Activated CD4-positive, alpha-beta T cell treated with anti-CD3 and anti-CD28 coated beads, Interleukin-2, Interleukin-6, amounts not matched to agents 100 ng/mL and 50 ng/mL, durations not matched to agents 16 hours and 8 hours (primary cell): ENCODE results near the gene PLA2G4A.
"Not testable (repeated sequence)": the region's sequence is repeated elsewhere in the genome, so short reads cannot be mapped to it uniquely, and the experiment has no call there.

ENCODE experiments used
- DNase-seq: peaks from one replicate; pipeline ENCODE4 v3.0.0-alpha.2; 2020

The PLA2G4A gene

GRCh38 chr1:186878356-186878755 lies 49.6 kb downstream of the PLA2G4A start:
- DNase-seq: no peak

GRCh38 chr1:186880982-186881381 lies 52.2 kb downstream of the PLA2G4A start:
- no peak for DNase-seq

- no peak for DNase-seq
These were observed 53.8 kb downstream of the PLA2G4A start for GRCh38 chr1:186882372-186883134.

GRCh38 chr1:186884251-186884650 lies 55.5 kb downstream of the PLA2G4A start:
- DNase-seq: no peak

GRCh38 chr1:186887203-186887602 lies 58.5 kb downstream of the PLA2G4A start:
- DNase-seq: no peak

- DNase-seq: no peak
These were observed 59.6 kb downstream of the PLA2G4A start for GRCh38 chr1:186888367-186888766.

GRCh38 chr1:186892936-186893335 lies 64.2 kb downstream of the PLA2G4A start:
- DNase-seq: no peak

GRCh38 chr1:186894415-186894814 lies 65.7 kb downstream of the PLA2G4A start:
- DNase-seq: no peak

DNA sequence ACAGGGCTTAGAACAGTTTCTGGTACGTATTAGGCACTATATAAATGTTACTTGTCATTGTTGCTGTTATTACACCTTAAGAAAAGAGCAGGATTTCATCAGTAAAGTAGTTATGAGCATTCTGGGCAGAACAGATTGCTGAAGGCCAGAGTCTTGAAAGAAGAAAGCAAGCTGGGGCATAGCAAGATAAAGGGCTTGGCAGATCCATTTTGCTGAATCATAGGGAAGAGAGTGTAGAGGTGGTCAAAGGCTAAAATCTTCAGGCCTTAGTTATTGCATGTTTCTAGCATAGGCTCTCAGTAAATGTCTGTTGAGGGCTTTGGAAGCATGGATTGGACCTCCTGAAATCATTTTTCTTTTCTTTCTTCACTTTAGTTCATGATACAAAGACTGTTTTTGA lies 67.5 kb downstream of the PLA2G4A start:
- no peak for DNase-seq

GRCh38 chr1:186897008-186897407 lies 68.3 kb downstream of the PLA2G4A start:
- DNase-seq: no peak

GRCh38 chr1:186899577-186899976 lies 70.8 kb downstream of the PLA2G4A start:
- DNase-seq: peak; percentile 2

DNA sequence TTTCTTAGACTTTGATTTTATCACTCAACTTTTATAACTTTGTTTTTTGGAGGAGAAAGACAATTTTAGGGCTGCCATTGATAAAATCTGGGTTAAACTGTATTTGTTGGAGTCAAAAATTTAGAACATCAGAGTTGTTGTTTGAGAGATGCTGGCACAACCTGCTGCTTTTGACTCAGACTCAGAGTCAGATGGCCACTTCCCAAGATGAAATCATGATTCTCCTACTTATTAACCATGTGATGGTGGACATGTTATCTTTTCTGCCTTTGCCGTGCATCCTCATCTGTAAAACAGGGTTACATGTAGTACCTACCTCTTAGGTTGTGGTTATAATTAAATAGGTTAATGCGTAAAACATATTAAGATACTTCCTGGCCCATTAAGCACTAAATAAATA lies 71.2 kb downstream of the PLA2G4A start:
- no peak for DNase-seq

DNA sequence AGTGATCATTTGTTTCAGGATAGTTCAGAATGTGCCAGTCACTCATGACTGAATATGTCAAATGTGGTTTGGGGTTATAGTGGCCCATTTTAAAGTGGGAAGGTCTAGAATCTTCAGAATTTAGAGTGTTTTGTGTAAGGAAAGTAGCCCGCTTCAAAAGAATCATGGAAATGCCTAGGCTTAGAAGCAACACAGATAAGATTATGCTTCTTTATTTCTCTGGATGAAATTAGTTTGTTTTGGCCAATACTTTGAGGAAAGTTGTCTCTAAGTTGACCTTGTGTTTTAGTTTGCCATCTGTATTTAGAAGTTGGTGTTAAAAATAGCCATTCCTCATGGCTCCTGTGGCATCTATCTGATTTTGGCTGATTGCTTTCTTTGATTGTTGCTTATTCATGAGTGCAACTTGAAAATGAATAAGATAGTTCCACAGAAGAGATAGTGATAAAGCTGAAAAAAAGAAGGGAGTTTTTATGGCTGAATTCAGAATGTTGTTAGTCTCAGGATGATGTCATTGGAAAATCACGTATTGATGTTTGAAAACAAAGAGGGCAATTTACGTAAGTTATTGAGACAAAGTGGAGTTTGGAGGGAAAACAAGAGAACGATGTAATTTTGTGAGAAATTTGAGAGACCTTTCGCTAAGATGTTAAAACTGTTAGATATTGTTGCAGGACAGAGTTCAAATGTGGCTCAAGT lies 71.9 kb downstream of the PLA2G4A start:
- DNase-seq: no peak

DNA sequence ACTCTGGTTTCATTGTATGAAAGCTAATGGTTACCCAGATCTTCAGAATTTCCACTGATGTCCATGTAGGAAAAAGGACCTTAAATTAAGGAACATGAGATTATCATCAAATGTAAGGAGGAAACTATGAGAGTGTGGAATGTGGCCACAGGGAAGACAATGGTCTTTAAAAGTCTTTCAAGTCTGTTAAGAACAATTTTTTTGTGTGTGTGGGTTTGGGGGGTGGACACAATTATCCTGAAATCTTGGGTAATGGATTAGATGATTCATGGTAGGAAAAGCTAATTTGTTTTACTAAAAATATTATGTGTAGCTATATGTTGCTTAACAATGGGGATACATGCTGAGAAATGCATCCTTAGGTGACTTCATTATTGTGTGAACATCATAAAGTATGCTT lies 72.9 kb downstream of the PLA2G4A start:
- DNase-seq: no peak

GRCh38 chr1:186903374-186904136 lies 74.8 kb downstream of the PLA2G4A start:
- DNase-seq: no peak

- DNase-seq: no peak
These were observed 75.6 kb downstream of the PLA2G4A start for GRCh38 chr1:186904361-186904760.

- no peak for DNase-seq
These were observed 76.8 kb downstream of the PLA2G4A start for GRCh38 chr1:186905561-186905960.

DNA sequence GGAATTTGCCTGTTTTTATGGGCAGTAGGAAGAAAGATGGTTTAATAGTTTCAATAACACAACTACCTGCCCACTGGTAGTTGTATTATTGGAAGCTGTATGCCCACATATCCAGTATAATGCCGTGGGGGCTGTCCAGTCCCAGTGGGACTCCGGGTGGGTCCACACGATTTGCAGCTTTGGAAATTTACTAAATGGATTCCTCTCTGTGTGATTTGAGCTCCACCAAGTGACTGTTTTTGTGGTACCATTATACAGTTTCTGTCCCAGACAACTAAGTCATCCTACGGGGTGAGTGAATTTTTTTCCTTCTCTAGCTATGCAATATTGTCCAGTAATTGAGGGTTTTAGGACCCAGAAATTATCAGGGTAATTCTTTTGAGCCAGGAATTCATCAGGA lies 86.8 kb downstream of the PLA2G4A start:
- no peak for DNase-seq

DNA sequence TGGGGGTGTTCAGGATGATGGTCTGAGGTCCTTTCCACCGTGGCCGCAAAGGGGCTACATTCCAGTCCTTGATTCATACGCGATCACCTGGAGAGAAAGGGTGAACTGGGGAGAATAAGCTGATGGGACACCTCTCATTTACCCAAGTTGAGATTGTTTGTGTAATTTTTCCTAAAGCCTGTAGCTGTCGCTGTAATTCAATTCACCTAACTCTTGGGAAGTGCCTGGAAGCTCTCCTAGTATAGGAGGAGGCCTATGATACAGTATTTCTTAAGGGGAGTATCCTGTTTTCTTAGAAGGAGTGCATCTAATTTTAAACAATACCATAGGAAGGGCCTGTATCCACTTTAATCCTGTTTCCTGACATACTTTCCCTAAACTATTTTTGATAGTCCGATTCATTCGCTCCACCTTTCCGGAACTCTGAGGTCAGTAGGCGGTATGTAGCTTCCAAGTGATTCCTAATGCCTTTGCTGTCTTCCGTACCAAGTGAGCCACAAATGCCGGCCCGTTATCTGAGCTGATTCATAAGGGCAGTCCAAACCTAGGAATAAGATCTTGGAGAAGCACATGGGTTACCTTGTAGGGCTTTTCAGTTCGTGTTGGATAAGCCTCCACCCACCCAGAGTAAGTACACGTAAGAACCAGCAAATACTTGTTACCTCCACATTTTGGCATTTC lies 88.5 kb downstream of the PLA2G4A start:
- DNase-seq: not testable (repeated sequence)

DNA sequence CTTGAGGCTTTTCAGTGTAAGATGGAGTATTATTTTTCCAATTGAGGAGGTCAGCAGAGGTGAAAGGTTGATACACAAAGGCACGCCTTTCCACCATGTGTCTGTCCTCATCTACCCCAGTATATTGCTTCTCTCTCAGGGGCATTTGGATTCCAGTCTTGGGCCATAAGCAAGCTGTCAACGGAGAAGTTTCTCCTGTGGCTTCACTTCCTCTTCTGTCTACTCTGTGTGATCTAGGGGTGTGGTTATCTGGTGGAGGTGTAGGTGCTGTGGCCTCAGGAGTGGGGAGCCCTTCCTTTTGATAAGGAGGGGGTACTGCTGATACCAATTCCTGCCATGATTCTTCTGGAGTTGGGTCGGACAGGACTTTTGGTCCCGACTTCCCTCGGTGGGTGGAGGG lies 92.6 kb downstream of the PLA2G4A start:
- not testable (repeated sequence) for DNase-seq

- DNase-seq: not testable (repeated sequence)
These were observed 94.1 kb downstream of the PLA2G4A start for GRCh38 chr1:186922814-186923213.

DNA sequence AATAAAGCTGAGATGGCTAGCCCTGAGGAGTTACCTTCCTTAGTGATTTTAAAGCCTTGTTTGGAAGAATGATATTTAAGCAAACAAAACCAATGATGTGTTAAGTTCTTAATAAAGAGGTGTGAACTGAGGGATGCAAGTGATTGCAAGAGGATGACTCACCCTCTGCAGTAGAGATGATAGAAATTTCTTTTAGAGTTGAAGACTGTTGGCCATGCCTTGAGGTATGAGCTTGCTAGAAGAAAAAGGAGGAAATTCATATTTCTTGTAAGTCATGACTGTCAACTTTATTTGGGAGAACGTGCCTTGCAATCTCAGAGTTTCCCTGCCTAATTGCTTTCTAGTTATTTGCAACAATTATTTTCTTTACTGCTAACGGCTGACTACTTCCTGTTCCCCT lies 94.7 kb downstream of the PLA2G4A start:
- no peak for DNase-seq
